H9 (cell line): ENCODE data around the gene SPHK2. TPM values are rescaled to one million over a fixed set of nuclear protein-coding genes. Genes with fewer than 3 reads are reported as not detected.

ENCODE experiments used
- DNase-seq: peaks from one replicate; pipeline ENCODE4 v3.0.0-alpha.2; 2017
- H2AFZ ChIP-seq: one replicate; pipeline ENCODE4 v1.6.1; 2013; ENCODE audit warnings: mild to moderate bottlenecking, low read length, control low read depth, moderate library complexity
- H2AK5ac ChIP-seq: 2 replicates; pipeline ENCODE4 v1.6.1; 2013; ENCODE audit warnings: low read length, control low read depth, mixed read lengths; ENCODE audit not compliant: insufficient read length
- H2BK120ac ChIP-seq: one replicate; pipeline ENCODE4 v1.6.1; 2013; ENCODE audit warnings: low read depth, mild to moderate bottlenecking, low read length, control low read depth, inconsistent platforms; ENCODE audit not compliant: poor library complexity, severe bottlenecking
- H2BK12ac ChIP-seq: 2 replicates; pipeline ENCODE4 v1.6.1; 2013; ENCODE audit warnings: low read length, control low read depth, mixed read lengths, low read depth; ENCODE audit not compliant: insufficient read length
- H2BK15ac ChIP-seq: 2 replicates; pipeline ENCODE4 v1.6.1; 2013; ENCODE audit warnings: low read depth, low read length, control low read depth
- H2BK20ac ChIP-seq: one replicate; pipeline ENCODE4 v1.6.1; 2013; ENCODE audit warnings: low read depth, mild to moderate bottlenecking, low read length, control low read depth, inconsistent platforms; ENCODE audit not compliant: poor library complexity, severe bottlenecking
- H2BK5ac ChIP-seq: 2 replicates; pipeline ENCODE4 v1.6.1; 2013; ENCODE audit warnings: low read length, control low read depth, mixed read lengths; ENCODE audit not compliant: insufficient read length
- H3K14ac ChIP-seq: 2 replicates; pipeline ENCODE4 v1.6.1; 2013; ENCODE audit warnings: low read length, control low read depth; ENCODE audit not compliant: insufficient read depth
- H3K18ac ChIP-seq: 2 replicates; pipeline ENCODE4 v1.6.1; 2013; ENCODE audit warnings: low read depth, mild to moderate bottlenecking, mixed read lengths, low read length, control low read depth; ENCODE audit not compliant: insufficient read length
- H3K23ac ChIP-seq: 2 replicates; pipeline ENCODE4 v1.6.1; 2013; ENCODE audit warnings: low read length, control low read depth, mixed read lengths, low read depth; ENCODE audit not compliant: insufficient read length
- H3K23me2 ChIP-seq: 2 replicates; pipeline ENCODE4 v1.6.1; 2013; ENCODE audit warnings: low read depth, mild to moderate bottlenecking, mixed read lengths, low read length, control low read depth; ENCODE audit not compliant: insufficient read length, poor library complexity, severe bottlenecking
- H3K27ac ChIP-seq: 2 replicates; pipeline ENCODE4 v1.5.1; 2013; ENCODE audit warnings: low read length, control low read depth, mixed read lengths, low read depth; ENCODE audit not compliant: insufficient read length
- H3K27me3 ChIP-seq: 2 replicates; pipeline ENCODE4 v1.6.1; 2013; ENCODE audit warnings: low read length, control low read depth, inconsistent platforms; ENCODE audit not compliant: insufficient read depth
- H3K4ac ChIP-seq: 2 replicates; pipeline ENCODE4 v1.6.1; 2013; ENCODE audit warnings: low read depth, mild to moderate bottlenecking, control low read depth, inconsistent platforms, low read length, moderate library complexity
- H3K4me1 ChIP-seq: 2 replicates; pipeline ENCODE4 v1.6.1; 2013; ENCODE audit warnings: low read length, control low read depth, inconsistent platforms; ENCODE audit not compliant: insufficient read depth
- H3K4me2 ChIP-seq: 2 replicates; pipeline ENCODE4 v1.6.1; 2013; ENCODE audit warnings: low read length, control low read depth, mixed read lengths; ENCODE audit not compliant: insufficient read length, insufficient read depth
- H3K56ac ChIP-seq: 2 replicates; pipeline ENCODE4 v1.6.1; 2013; ENCODE audit warnings: low read depth, mild to moderate bottlenecking, mixed read lengths, low read length, control low read depth; ENCODE audit not compliant: insufficient read length
- H3K79me1 ChIP-seq: 2 replicates; pipeline ENCODE4 v1.6.1; 2013; ENCODE audit warnings: low read depth, mild to moderate bottlenecking, moderate library complexity, low read length, control low read depth, inconsistent platforms; ENCODE audit not compliant: insufficient read depth, poor library complexity, severe bottlenecking
- H3K79me2 ChIP-seq: 2 replicates; pipeline ENCODE4 v1.6.1; 2013; ENCODE audit warnings: low read length, control low read depth, inconsistent platforms; ENCODE audit not compliant: insufficient read depth
- H3K9ac ChIP-seq: 2 replicates; pipeline ENCODE4 v1.6.1; 2013; ENCODE audit warnings: low read length, control low read depth, mixed read lengths; ENCODE audit not compliant: insufficient read length; ENCODE audit errors: extremely low read depth
- H3K9me3 ChIP-seq: one replicate; pipeline ENCODE4 v1.6.1; 2013; ENCODE audit warnings: low read depth, low read length, inconsistent platforms; ENCODE audit not compliant: control insufficient read depth
- H3T11ph ChIP-seq: one replicate; pipeline ENCODE4 v1.6.1; 2013; ENCODE audit warnings: mild to moderate bottlenecking, low read length, control low read depth, inconsistent platforms
- H4K20me1 ChIP-seq: one replicate; pipeline ENCODE4 v1.6.1; 2013; ENCODE audit not compliant: control insufficient read depth, insufficient read length, insufficient read depth
- H4K5ac ChIP-seq: 2 replicates; pipeline ENCODE4 v1.6.1; 2013; ENCODE audit warnings: low read depth, mild to moderate bottlenecking, mixed read lengths, low read length, control low read depth; ENCODE audit not compliant: insufficient read length
- H4K8ac ChIP-seq: replicated peaks from 2 replicates; pipeline ENCODE4 v1.6.1; 2013; ENCODE audit warnings: low read length, control low read depth, mixed read lengths, low read depth; ENCODE audit not compliant: insufficient read length
- H4K91ac ChIP-seq: 2 replicates; pipeline ENCODE4 v1.6.1; 2013; ENCODE audit warnings: low read depth, mild to moderate bottlenecking, moderate library complexity, mixed read lengths, low read length, control low read depth; ENCODE audit not compliant: insufficient read length
- H3K27ac Mint-ChIP-seq, 3 experiments: 2 replicates in 2 of 3; 3 replicates in 1 of 3; pipeline ENCODE4 v1.8.0; 2020 to 2021; ENCODE audit warnings: mixed read lengths in 3 of 3, mild to moderate bottlenecking in 1 of 3, moderate library complexity in 1 of 3
- H3K27me3 Mint-ChIP-seq: 2 replicates; pipeline ENCODE4 v1.8.0; 2021; ENCODE audit warnings: low read depth, mild to moderate bottlenecking, moderate library complexity, mixed read lengths
- H3K36me3 Mint-ChIP-seq, 3 experiments: 2 replicates in 2 of 3; 3 replicates in 1 of 3; pipeline ENCODE4 v1.8.0; 2020 to 2021; ENCODE audit warnings: low read depth in 3 of 3, mixed read lengths in 3 of 3; ENCODE audit not compliant: insufficient read depth in 1 of 3
- H3K4me1 Mint-ChIP-seq, 2 experiments: 2 replicates each; pipeline ENCODE4 v1.8.0; 2020; ENCODE audit warnings: mixed read lengths in 2 of 2
- H3K4me3 Mint-ChIP-seq, 2 experiments: 2 replicates in 1 of 2; 3 replicates in 1 of 2; pipeline ENCODE4 v1.8.0; 2020 to 2021; ENCODE audit warnings: mild to moderate bottlenecking in 2 of 2, mixed read lengths in 2 of 2, moderate library complexity in 1 of 2
- H3K9me3 Mint-ChIP-seq, 2 experiments: 2 replicates in 1 of 2; 3 replicates in 1 of 2; pipeline ENCODE4 v1.8.0; 2020; ENCODE audit warnings: mild to moderate bottlenecking in 2 of 2, mixed read lengths in 2 of 2, moderate library complexity in 1 of 2
- WGBS: extraction: QIAGEN DNeasy Blood & Tissue Kit; methylation state at CpG from one replicate; pipeline ENCODE4 v1.1.7; 2013; ENCODE audit warnings: missing lambda C conversion rate, low lambda C conversion rate, mixed read lengths; ENCODE audit not compliant: insufficient read length; ENCODE audit errors: extremely low coverage; 5-methylcytosine and 5-hydroxymethylcytosine counted together
- total RNA-seq: library from RNA; stranded (reverse); gene quantifications from 2 replicates; pipeline ENCODE4 v1.2.1, GENCODE V29; 2021
- TF ChIP-seq, protein P1 (sequence below): fragments of 200-600 bp; sonication (generic); conservative IDR thresholded peaks from 3 replicates; pipeline ENCODE4 v1.8.0; 2021; ENCODE audit warnings: antibody characterized with exemption, mild to moderate bottlenecking

Gene SPHK2
- total RNA-seq, 1 experiment from 2014 or later: 57.2 TPM

DNA sequence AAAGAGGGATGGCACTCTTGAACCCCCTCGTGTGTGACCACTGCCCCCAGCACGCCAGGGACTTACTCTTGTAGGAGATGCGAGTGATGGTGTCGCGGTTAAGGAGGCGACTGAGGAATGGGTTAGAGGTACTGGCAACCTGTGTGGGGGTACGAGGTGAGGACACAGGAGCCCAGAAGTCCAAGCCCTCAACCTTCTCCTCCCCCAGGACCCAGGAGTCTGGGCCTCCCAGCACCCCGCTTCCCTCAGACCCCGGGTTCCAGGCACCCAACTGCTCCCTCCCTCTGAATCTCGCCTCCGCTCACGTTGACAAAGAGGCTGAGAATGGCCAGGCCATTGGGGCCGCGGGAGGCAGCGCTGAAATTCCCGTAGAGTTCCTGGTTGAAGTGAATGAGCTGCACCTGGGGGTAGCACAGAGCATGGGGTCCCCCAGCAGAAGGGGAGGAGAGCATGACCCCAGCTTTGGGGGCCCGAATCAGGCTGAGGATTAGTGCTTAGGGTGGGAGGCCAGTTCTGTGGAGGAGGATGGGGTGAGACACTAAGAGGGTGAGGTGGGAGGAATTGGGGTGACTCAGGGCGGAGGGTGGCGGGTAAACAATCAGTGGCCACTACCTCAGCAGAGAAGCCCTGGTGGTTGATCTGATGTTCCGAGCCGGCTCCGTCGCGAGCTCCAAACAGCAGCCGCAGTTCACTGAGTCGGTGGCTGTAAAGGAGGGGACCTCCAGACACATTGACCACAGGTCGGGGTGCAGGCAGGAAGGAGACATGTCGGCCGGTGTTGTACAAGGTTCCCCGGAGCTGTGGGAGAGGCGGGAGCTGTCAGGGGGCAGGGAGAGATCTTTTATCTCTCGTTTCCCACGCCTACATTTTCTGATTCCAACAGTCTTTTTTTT, 20.4 kb downstream of the SPHK2 start:
- no CpG with 5 or more reads among the region's 33 CpGs for WGBS
- H3K4me1 Mint-ChIP-seq: peaks cover 33 to 43% of the 10 kb centered on the region in 2 experiments
- no peaks in the 10 kb centered on the region for H4K20me1 ChIP-seq
- H3K23me2 ChIP-seq: peaks cover 26% of the 10 kb centered on the region
- H3K27me3 ChIP-seq: no peaks in the 10 kb centered on the region; the same call in 1 of the 2 replicates
- H3K9me3 ChIP-seq: no peaks in the 10 kb centered on the region
- no peaks in the 10 kb centered on the region; a peak in 1 of 5 replicates for H3K9me3 Mint-ChIP-seq
- H3K27me3 Mint-ChIP-seq: peaks cover 4% of the 10 kb centered on the region
- no peak overlapping the region for H3K56ac ChIP-seq
- H3K79me1 ChIP-seq: no peaks in the 10 kb centered on the region
- no peak overlapping the region for H2BK5ac ChIP-seq
- peak overlapping the region; percentile 7 for H2BK12ac ChIP-seq
- H3K14ac ChIP-seq: no peak overlapping the region
- H3T11ph ChIP-seq: no peak overlapping the region
- H3K4ac ChIP-seq: no peak overlapping the region
- peaks cover 14 to 39% (median 36%) of the 10 kb centered on the region in 3 experiments for H3K36me3 Mint-ChIP-seq
- H2BK120ac ChIP-seq: no peak overlapping the region
- no peak overlapping the region for H2BK20ac ChIP-seq
- TF ChIP-seq, protein P1, sequence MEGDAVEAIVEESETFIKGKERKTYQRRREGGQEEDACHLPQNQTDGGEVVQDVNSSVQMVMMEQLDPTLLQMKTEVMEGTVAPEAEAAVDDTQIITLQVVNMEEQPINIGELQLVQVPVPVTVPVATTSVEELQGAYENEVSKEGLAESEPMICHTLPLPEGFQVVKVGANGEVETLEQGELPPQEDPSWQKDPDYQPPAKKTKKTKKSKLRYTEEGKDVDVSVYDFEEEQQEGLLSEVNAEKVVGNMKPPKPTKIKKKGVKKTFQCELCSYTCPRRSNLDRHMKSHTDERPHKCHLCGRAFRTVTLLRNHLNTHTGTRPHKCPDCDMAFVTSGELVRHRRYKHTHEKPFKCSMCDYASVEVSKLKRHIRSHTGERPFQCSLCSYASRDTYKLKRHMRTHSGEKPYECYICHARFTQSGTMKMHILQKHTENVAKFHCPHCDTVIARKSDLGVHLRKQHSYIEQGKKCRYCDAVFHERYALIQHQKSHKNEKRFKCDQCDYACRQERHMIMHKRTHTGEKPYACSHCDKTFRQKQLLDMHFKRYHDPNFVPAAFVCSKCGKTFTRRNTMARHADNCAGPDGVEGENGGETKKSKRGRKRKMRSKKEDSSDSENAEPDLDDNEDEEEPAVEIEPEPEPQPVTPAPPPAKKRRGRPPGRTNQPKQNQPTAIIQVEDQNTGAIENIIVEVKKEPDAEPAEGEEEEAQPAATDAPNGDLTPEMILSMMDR: no peak
- no peak overlapping the region for H2AFZ ChIP-seq
- H3K27ac ChIP-seq: no peak overlapping the region
- no peak overlapping the region for H3K9ac ChIP-seq
- no peaks in the 10 kb centered on the region for H3K79me2 ChIP-seq
- no peak for DNase-seq
- no peak overlapping the region for H2AK5ac ChIP-seq
- H4K8ac ChIP-seq: no peak overlapping the region
- no peak overlapping the region for H2BK15ac ChIP-seq
- H4K91ac ChIP-seq: no peak overlapping the region
- H3K4me2 ChIP-seq: peak overlapping the region; percentile 11
- no peak overlapping the region for H4K5ac ChIP-seq
- H3K4me1 ChIP-seq: peaks cover 2% of the 10 kb centered on the region; the same call in 1 of the 2 replicates
- H3K4me3 Mint-ChIP-seq: peak overlapping the region; percentile 42 to 89; a peak in 4 of 5 replicates
- H3K18ac ChIP-seq: no peak overlapping the region
- peak overlapping the region; percentile 95; a peak in 6 of 7 replicates for H3K27ac Mint-ChIP-seq
- no peak overlapping the region for H3K23ac ChIP-seq
